ENCODE results near the gene PALS2.

PALS2 gene

GRCh38 chr7:24587853-24588252 is 14.6 kb downstream of the PALS2 start:
- peaks cover 46% of the 10 kb centered on the region for H3K79me2 ChIP-seq (ENCODE audit: control insufficient read depth, insufficient read depth, low read length, unreplicated experiment)
- no peaks in the 10 kb centered on the region for H3K4me1 ChIP-seq (ENCODE audit: control insufficient read depth, insufficient read depth, low read length, unreplicated experiment)
- H3K4me3 ChIP-seq (ENCODE audit: low read depth, low read length): no peak overlapping the region
- H3K36me3 ChIP-seq (ENCODE audit: insufficient read depth, low read length): no peaks in the 10 kb centered on the region
- no peak overlapping the region for H2AFZ ChIP-seq (ENCODE audit: low read length, unreplicated experiment)
- no peaks in the 10 kb centered on the region for H3K27me3 ChIP-seq (ENCODE audit: insufficient read depth, low read length)
- no peak overlapping the region for H3K27ac ChIP-seq (ENCODE audit: low read depth, low read length)

- no peaks in the 10 kb centered on the region for H3K4me1 ChIP-seq (ENCODE audit: control insufficient read depth, insufficient read depth, low read length, unreplicated experiment)
- H3K27ac ChIP-seq (ENCODE audit: low read depth, low read length): no peak overlapping the region
- H3K79me2 ChIP-seq (ENCODE audit: control insufficient read depth, insufficient read depth, low read length, unreplicated experiment): peaks cover 50% of the 10 kb centered on the region
Observed at GRCh38 chr7:24591152-24591551, 17.9 kb downstream of the PALS2 start.

GRCh38 chr7:24595671-24596418 is 22.6 kb downstream of the PALS2 start:
- Histone ChIP-seq H3K36me3 (ENCODE audit: insufficient read depth, low read length) (no peaks in the 10 kb centered on the region), H3K4me3 (ENCODE audit: low read depth, low read length) (peak overlapping the region; percentile 56), H2AFZ (ENCODE audit: low read length, unreplicated experiment) (no peak overlapping the region), H3K79me2 (ENCODE audit: control insufficient read depth, insufficient read depth, low read length, unreplicated experiment) (peaks cover 37% of the 10 kb centered on the region), H3K27ac (ENCODE audit: low read depth, low read length) (no peak overlapping the region), H3K27me3 (ENCODE audit: insufficient read depth, low read length) (no peaks in the 10 kb centered on the region), H3K4me1 (ENCODE audit: control insufficient read depth, insufficient read depth, low read length, unreplicated experiment) (no peaks in the 10 kb centered on the region)

More at GRCh38 chr7:24591152-24591551, 17.9 kb downstream of the PALS2 start:
- no peaks in the 10 kb centered on the region for H3K36me3 ChIP-seq (ENCODE audit: insufficient read depth, low read length)
- H3K27me3 ChIP-seq (ENCODE audit: insufficient read depth, low read length): no peaks in the 10 kb centered on the region
- no peak overlapping the region for H3K4me3 ChIP-seq (ENCODE audit: low read depth, low read length)
- no peak overlapping the region for H2AFZ ChIP-seq (ENCODE audit: low read length, unreplicated experiment)

- no peaks in the 10 kb centered on the region for H3K27me3 ChIP-seq (ENCODE audit: insufficient read depth, low read length)
- peaks cover 4% of the 10 kb centered on the region for H3K4me1 ChIP-seq (ENCODE audit: control insufficient read depth, insufficient read depth, low read length, unreplicated experiment)
- no peak overlapping the region for H3K27ac ChIP-seq (ENCODE audit: low read depth, low read length)
- H3K4me3 ChIP-seq (ENCODE audit: low read depth, low read length): no peak overlapping the region
- no peak overlapping the region for H2AFZ ChIP-seq (ENCODE audit: low read length, unreplicated experiment)
- H3K36me3 ChIP-seq (ENCODE audit: insufficient read depth, low read length): no peaks in the 10 kb centered on the region
- peaks cover 38% of the 10 kb centered on the region for H3K79me2 ChIP-seq (ENCODE audit: control insufficient read depth, insufficient read depth, low read length, unreplicated experiment)
Observed at GRCh38 chr7:24597014-24597413, 23.8 kb downstream of the PALS2 start.

GRCh38 chr7:24601600-24601999 is 28.3 kb downstream of the PALS2 start:
- Histone ChIP-seq H3K79me2 (ENCODE audit: control insufficient read depth, insufficient read depth, low read length, unreplicated experiment) (peaks cover 33% of the 10 kb centered on the region), H3K4me1 (ENCODE audit: control insufficient read depth, insufficient read depth, low read length, unreplicated experiment) (peaks cover 4% of the 10 kb centered on the region), H3K27ac (ENCODE audit: low read depth, low read length) (no peak overlapping the region), H2AFZ (ENCODE audit: low read length, unreplicated experiment) (no peak overlapping the region), H3K36me3 (ENCODE audit: insufficient read depth, low read length) (no peaks in the 10 kb centered on the region), H3K4me3 (ENCODE audit: low read depth, low read length) (no peak overlapping the region), H3K27me3 (ENCODE audit: insufficient read depth, low read length) (no peaks in the 10 kb centered on the region)

GRCh38 chr7:24602860-24603456 is 29.7 kb downstream of the PALS2 start:
- no peaks in the 10 kb centered on the region for H3K27me3 ChIP-seq (ENCODE audit: insufficient read depth, low read length)
- H3K4me3 ChIP-seq (ENCODE audit: low read depth, low read length): no peak overlapping the region
- no peak overlapping the region for H2AFZ ChIP-seq (ENCODE audit: low read length, unreplicated experiment)
- H3K27ac ChIP-seq (ENCODE audit: low read depth, low read length): no peak overlapping the region
- peaks cover 4% of the 10 kb centered on the region for H3K4me1 ChIP-seq (ENCODE audit: control insufficient read depth, insufficient read depth, low read length, unreplicated experiment)
- peaks cover 23% of the 10 kb centered on the region for H3K79me2 ChIP-seq (ENCODE audit: control insufficient read depth, insufficient read depth, low read length, unreplicated experiment)
- H3K36me3 ChIP-seq (ENCODE audit: insufficient read depth, low read length): no peaks in the 10 kb centered on the region

- no peak overlapping the region for H3K27ac ChIP-seq (ENCODE audit: low read depth, low read length)
- peaks cover 4% of the 10 kb centered on the region for H3K4me1 ChIP-seq (ENCODE audit: control insufficient read depth, insufficient read depth, low read length, unreplicated experiment)
- H2AFZ ChIP-seq (ENCODE audit: low read length, unreplicated experiment): no peak overlapping the region
- H3K36me3 ChIP-seq (ENCODE audit: insufficient read depth, low read length): no peaks in the 10 kb centered on the region
- no peak overlapping the region for H3K4me3 ChIP-seq (ENCODE audit: low read depth, low read length)
- H3K79me2 ChIP-seq (ENCODE audit: control insufficient read depth, insufficient read depth, low read length, unreplicated experiment): peaks cover 15% of the 10 kb centered on the region
- H3K27me3 ChIP-seq (ENCODE audit: insufficient read depth, low read length): no peaks in the 10 kb centered on the region
Observed at GRCh38 chr7:24604630-24605029, 31.4 kb downstream of the PALS2 start.

GRCh38 chr7:24608504-24608903 is 35.3 kb downstream of the PALS2 start:
- Histone ChIP-seq H3K79me2 (ENCODE audit: control insufficient read depth, insufficient read depth, low read length, unreplicated experiment) (peaks cover 13% of the 10 kb centered on the region), H3K4me3 (ENCODE audit: low read depth, low read length) (no peak overlapping the region), H3K4me1 (ENCODE audit: control insufficient read depth, insufficient read depth, low read length, unreplicated experiment) (no peaks in the 10 kb centered on the region), H3K36me3 (ENCODE audit: insufficient read depth, low read length) (no peaks in the 10 kb centered on the region), H3K27ac (ENCODE audit: low read depth, low read length) (no peak overlapping the region), H3K27me3 (ENCODE audit: insufficient read depth, low read length) (no peaks in the 10 kb centered on the region), H2AFZ (ENCODE audit: low read length, unreplicated experiment) (no peak overlapping the region)

- no peak overlapping the region for H2AFZ ChIP-seq (ENCODE audit: low read length, unreplicated experiment)
- peaks cover 13% of the 10 kb centered on the region for H3K79me2 ChIP-seq (ENCODE audit: control insufficient read depth, insufficient read depth, low read length, unreplicated experiment)
- no peak overlapping the region for H3K27ac ChIP-seq (ENCODE audit: low read depth, low read length)
- H3K4me3 ChIP-seq (ENCODE audit: low read depth, low read length): no peak overlapping the region
- H3K36me3 ChIP-seq (ENCODE audit: insufficient read depth, low read length): no peaks in the 10 kb centered on the region
- H3K27me3 ChIP-seq (ENCODE audit: insufficient read depth, low read length): no peaks in the 10 kb centered on the region
- no peaks in the 10 kb centered on the region for H3K4me1 ChIP-seq (ENCODE audit: control insufficient read depth, insufficient read depth, low read length, unreplicated experiment)
Observed at GRCh38 chr7:24609059-24609458, 35.8 kb downstream of the PALS2 start.

GRCh38 chr7:24609570-24609969 is 36.3 kb downstream of the PALS2 start:
- Histone ChIP-seq H3K4me3 (ENCODE audit: low read depth, low read length) (no peak overlapping the region), H3K79me2 (ENCODE audit: control insufficient read depth, insufficient read depth, low read length, unreplicated experiment) (peaks cover 12% of the 10 kb centered on the region), H3K4me1 (ENCODE audit: control insufficient read depth, insufficient read depth, low read length, unreplicated experiment) (no peaks in the 10 kb centered on the region), H2AFZ (ENCODE audit: low read length, unreplicated experiment) (no peak overlapping the region), H3K27ac (ENCODE audit: low read depth, low read length) (no peak overlapping the region), H3K27me3 (ENCODE audit: insufficient read depth, low read length) (no peaks in the 10 kb centered on the region), H3K36me3 (ENCODE audit: insufficient read depth, low read length) (no peaks in the 10 kb centered on the region)

- no peak overlapping the region for H2AFZ ChIP-seq (ENCODE audit: low read length, unreplicated experiment)
- peaks cover 9% of the 10 kb centered on the region for H3K79me2 ChIP-seq (ENCODE audit: control insufficient read depth, insufficient read depth, low read length, unreplicated experiment)
- no peaks in the 10 kb centered on the region for H3K4me1 ChIP-seq (ENCODE audit: control insufficient read depth, insufficient read depth, low read length, unreplicated experiment)
- no peaks in the 10 kb centered on the region for H3K36me3 ChIP-seq (ENCODE audit: insufficient read depth, low read length)
- H3K4me3 ChIP-seq (ENCODE audit: low read depth, low read length): no peak overlapping the region
- no peak overlapping the region for H3K27ac ChIP-seq (ENCODE audit: low read depth, low read length)
- no peaks in the 10 kb centered on the region for H3K27me3 ChIP-seq (ENCODE audit: insufficient read depth, low read length)
Observed at GRCh38 chr7:24611130-24611529, 37.9 kb downstream of the PALS2 start.

All from ACC112 (cell line).